GM12878 (cell line): ENCODE data around the gene RAD52. TPM values are rescaled to one million over a fixed set of nuclear protein-coding genes. Genes with fewer than 3 reads are reported as not detected.

ENCODE experiments used
- ATAC-seq: fragments of 200-7000 bp; cut with Tn5 transposase; 3 replicates; pipeline ENCODE4 v1.9.1; 2020; ENCODE audit warnings: mild to moderate bottlenecking, moderate library complexity
- BruUV-seq: library from RNA; stranded (reverse); fragments of 400-500 nt; replicated peaks from 2 replicates; lab custom pipeline; 2021; lab: Mats Ljungman, UMichigan
- CTCF ChIA-PET: fragments of 300-600 bp; sonication (Branson Sonifier 250); formaldehyde crosslinking; extraction: SDS; loops from one replicate; lab custom pipeline; 2021; ENCODE audit warnings: inconsistent platforms; lab: Yijun Ruan, JAX
- POLR2A ChIA-PET: fragments of 350-600 bp; formaldehyde crosslinking; extraction: SDS; loops from one replicate; lab custom pipeline; 2021; ENCODE audit warnings: inconsistent platforms; lab: Charles Lee
- RAD21 ChIA-PET: fragments of 300-600 bp; sonication (Branson Sonifier 250); formaldehyde crosslinking; loops from one replicate; lab custom pipeline; 2023; ENCODE audit warnings: antibody characterized with exemption; ENCODE audit not compliant: unreplicated experiment; lab: Charles Lee
- SMC1A ChIA-PET: fragments of 300-600 bp; sonication (Branson Sonifier 250); formaldehyde crosslinking; loops from one replicate; lab custom pipeline; 2023; ENCODE audit not compliant: unreplicated experiment, uncharacterized antibody; lab: Charles Lee
- DNase-seq: peaks from one replicate; pipeline ENCODE4 v3.0.0-alpha.2; 2011; ENCODE audit warnings: low read depth, low spot score
- FAIRE-seq: peaks from 3 replicates; lab custom pipeline; 2011; peaks lifted over from hg19 to GRCh38; lab: Jason Lieb, UNC
- H2AFZ ChIP-seq: 2 replicates; pipeline ENCODE4 v1.6.0; 2011; ENCODE audit warnings: low read depth, low read length, control low read depth; ENCODE audit not compliant: control insufficient read depth
- H3K27ac ChIP-seq: 2 replicates; pipeline ENCODE4 v1.5.1; 2011; ENCODE audit warnings: control low read depth; ENCODE audit not compliant: control insufficient read depth, insufficient read depth
- H3K27me3 ChIP-seq, 2 experiments: replicated peaks in 1 of 2; 2 replicates each; pipeline versions ENCODE4 v1.6.0 to v1.6.1; 2011; ENCODE audit warnings: low read length in 1 of 2; ENCODE audit not compliant: control insufficient read depth in 2 of 2, insufficient read depth in 2 of 2
- H3K36me3 ChIP-seq, 2 experiments: 2 replicates each; pipeline ENCODE4 v1.5.1; 2011; ENCODE audit warnings: low read length in 1 of 2; ENCODE audit not compliant: control insufficient read depth in 2 of 2, insufficient read depth in 2 of 2
- H3K4me1 ChIP-seq: 2 replicates; pipeline ENCODE4 v1.6.1; 2011; ENCODE audit warnings: mild to moderate bottlenecking, low read length, moderate library complexity, mixed read lengths; ENCODE audit not compliant: control insufficient read depth, insufficient read depth
- H3K4me2 ChIP-seq: 2 replicates; pipeline ENCODE4 v1.6.0; 2011; ENCODE audit warnings: control low read depth; ENCODE audit not compliant: control insufficient read depth, insufficient read depth
- H3K4me3 ChIP-seq: fragments of 200-600 bp; sonication (generic); 2 replicates; pipeline ENCODE4 v1.5.1; 2016
- H3K79me2 ChIP-seq: 2 replicates; pipeline ENCODE4 v1.6.0; 2011; ENCODE audit warnings: low read length; ENCODE audit not compliant: control insufficient read depth, insufficient read depth
- H3K9ac ChIP-seq: 2 replicates; pipeline ENCODE4 v1.8.0; 2011; ENCODE audit warnings: low read length, control low read depth, mixed read lengths; ENCODE audit not compliant: control insufficient read depth, insufficient read depth
- H3K9me3 ChIP-seq: replicated peaks from 3 replicates; pipeline ENCODE4 v1.5.1; 2011; ENCODE audit warnings: mild to moderate bottlenecking, low read length; ENCODE audit not compliant: control insufficient read depth, insufficient read depth
- H4K20me1 ChIP-seq: 2 replicates; pipeline ENCODE4 v1.6.0; 2011; ENCODE audit not compliant: control insufficient read depth, insufficient read depth
- ASH2L ChIP-seq: fragments of 300-600, 200-600 bp; sonication (generic); IDR thresholded peaks from 2 replicates; pipeline ENCODE4 v1.6.1; 2017; ENCODE audit warnings: low read depth, mild to moderate bottlenecking, borderline replicate concordance
- CBFB ChIP-seq: IDR thresholded peaks from 2 replicates; pipeline ENCODE4 v1.6.1; 2016; ENCODE audit warnings: antibody characterized with exemption, low read depth
- EED ChIP-seq: sonication (generic); IDR thresholded peaks from 2 replicates; pipeline ENCODE4 v1.6.1; 2016; ENCODE audit warnings: antibody characterized with exemption, low read depth
- FOXK2 ChIP-seq: fragments of 450-650 bp; IDR thresholded peaks from 2 replicates; pipeline ENCODE4 v1.6.1; 2017; ENCODE audit warnings: mild to moderate bottlenecking, moderate library complexity
- GABPA ChIP-seq: IDR thresholded peaks from 2 replicates; pipeline ENCODE4 v1.6.1; 2014; ENCODE audit warnings: antibody characterized with exemption, low read depth, mild to moderate bottlenecking, inconsistent platforms
- IRF4 ChIP-seq: IDR thresholded peaks from 2 replicates; pipeline ENCODE4 v1.6.1; 2011; ENCODE audit warnings: low read depth, low read length
- JUND ChIP-seq: IDR thresholded peaks from 2 replicates; pipeline ENCODE4 v1.6.1; 2012; ENCODE audit warnings: low read depth, mild to moderate bottlenecking, low read length, improper control_type of control experiment, moderate library complexity
- NR2C1 ChIP-seq: fragments of 450-650 bp; IDR thresholded peaks from 2 replicates; pipeline ENCODE4 v1.6.1; 2017; ENCODE audit warnings: antibody characterized with exemption, mild to moderate bottlenecking, moderate library complexity
- PBX3 ChIP-seq: IDR thresholded peaks from 2 replicates; pipeline ENCODE4 v1.6.1; 2011; ENCODE audit warnings: mild to moderate bottlenecking, low read depth, low read length, moderate library complexity; ENCODE audit not compliant: insufficient replicate concordance
- POLR2AphosphoS5 ChIP-seq: IDR thresholded peaks from 2 replicates; pipeline ENCODE4 v1.6.1; 2011; ENCODE audit warnings: mild to moderate bottlenecking, low read length, inconsistent platforms
- SRF ChIP-seq, 2 experiments: IDR thresholded peaks; 2 replicates each; pipeline ENCODE4 v1.6.1; 2011; ENCODE audit warnings: low read depth in 2 of 2, low read length in 2 of 2, mild to moderate bottlenecking in 1 of 2, moderate library complexity in 1 of 2
- TARDBP ChIP-seq: IDR thresholded peaks from 2 replicates; pipeline ENCODE4 v1.6.1; 2016; ENCODE audit warnings: borderline replicate concordance
- USF1 ChIP-seq: IDR thresholded peaks from 2 replicates; pipeline ENCODE4 v1.6.1; 2011; ENCODE audit warnings: borderline replicate concordance, low read depth, mild to moderate bottlenecking, moderate library complexity, mixed read lengths, low read length; ENCODE audit not compliant: insufficient read depth; ENCODE audit errors: extremely low read length
- USF2 ChIP-seq: IDR thresholded peaks from 2 replicates; pipeline ENCODE4 v1.6.1; 2011; ENCODE audit warnings: low read depth, low read length, improper control_type of control experiment, borderline replicate concordance
- YBX1 ChIP-seq: fragments of 450-650 bp; IDR thresholded peaks from 2 replicates; pipeline ENCODE4 v1.6.1; 2016; ENCODE audit warnings: antibody characterized with exemption
- ZSCAN29 ChIP-seq: fragments of 450-650 bp; IDR thresholded peaks from 2 replicates; pipeline ENCODE4 v1.6.1; 2017; ENCODE audit warnings: mild to moderate bottlenecking, moderate library complexity
- WGBS: methylation state at CpG from one replicate; pipeline ENCODE4 v1.1.6; 2016; ENCODE audit warnings: low lambda C conversion rate; ENCODE audit not compliant: insufficient replicate concordance, insufficient coverage; ENCODE audit errors: missing lambda C conversion rate; 5-methylcytosine and 5-hydroxymethylcytosine counted together
- in situ Hi-C: fragments of 300-500 bp; cut with MboI; formaldehyde crosslinking; loops from 9 replicates; pipeline ENCODE4 v1.14.3; 2018; ENCODE audit warnings: mixed read lengths
- intact Hi-C: fragments of 100-400 bp; cut with micrococcal nuclease; formaldehyde crosslinking; loops from one replicate; pipeline ENCODE4 v1.14.2; 2022; ENCODE audit not compliant: unreplicated experiment
- polyA plus RNA-seq, 11 experiments: library from polyadenylated mRNA; depleted of rRNA in 4 of 11; unstranded in 6 of 11; stranded (reverse) in 5 of 11; fragments of >200 nt; fragmentation: Nextera tagmentation in 4 of 11; fragmentation: Illumina TruSeq in 1 of 11; extraction: Ambion mirVana in 4 of 11; extraction: Trizol in 1 of 11; gene quantifications; 1 replicate in 1 of 11; 2 replicates in 10 of 11; pipeline versions ENCODE4 v1.2.1 to v1.2.3, GENCODE V29; 2011 to 2016; ENCODE audit warnings: inconsistent platforms in 2 of 11, missing spikeins in 2 of 11, low read depth in 1 of 11
- total RNA-seq, 4 experiments: library from RNA; depleted of rRNA in 3 of 4; stranded (reverse); fragments of >200 nt in 3 of 4; fragmentation: Illumina TruSeq in 1 of 4; extraction: Trizol in 1 of 4; gene quantifications; 2 replicates each; pipeline versions ENCODE4 v1.2.1 to v1.2.3, GENCODE V29; 2013 to 2021

The RAD52 gene
- total and polyA plus RNA-seq, 10 of the 15 experiments (the other 5 are each of a cell fraction or from before 2014, with no cell fraction given), result 2.0 to 15.7 (median 8.9) TPM

DNA sequence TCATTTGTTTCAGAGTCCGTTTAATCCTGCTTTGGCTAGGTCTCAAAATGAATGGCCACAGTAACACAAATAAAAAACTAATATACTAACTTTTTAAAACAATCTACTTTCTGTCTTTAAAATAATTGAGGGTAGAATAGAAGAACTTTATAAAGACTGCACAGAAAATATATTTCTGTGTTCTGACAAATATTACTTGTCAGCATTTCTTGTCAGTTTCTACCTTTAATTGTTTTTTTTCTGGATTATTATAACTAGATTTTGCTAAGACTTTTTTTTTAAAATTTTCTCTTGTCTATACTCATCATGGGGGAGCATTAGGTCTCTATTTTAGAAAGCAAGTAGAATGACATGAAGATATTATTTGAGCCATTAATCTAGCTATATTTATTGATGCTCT, 86.2 kb downstream of the RAD52 start:
- Histone ChIP-seq H3K79me2 (no peaks in the 10 kb centered on the region), H4K20me1 (no peaks in the 10 kb centered on the region), H3K27ac (no peak overlapping the region), H3K4me3 (no peak overlapping the region), H3K27me3 (no peaks in the 10 kb centered on the region), H3K4me1 (no peaks in the 10 kb centered on the region), H3K36me3 (peaks cover 8 to 43% of the 10 kb centered on the region in 2 experiments), H2AFZ (no peak overlapping the region), H3K9ac (no peak overlapping the region), H3K9me3 (no peaks in the 10 kb centered on the region), H3K4me2 (no peak overlapping the region)
- in situ Hi-C loops (no loop called here), intact Hi-C loops (no loop called here)
- ATAC-seq (no peak), FAIRE-seq (no peak), DNase-seq (no peak)
- CTCF ChIA-PET, result interaction anchor here (2.0 to 3.7 kb wide), 3 partner anchors 10 to 249 kb away, joined by 6 to 15 read pairs (median 10); no protein-coding TSS in a partner anchor
- POLR2A ChIA-PET, result interaction anchor here (1.0 kb wide), 1 partner anchor 11 kb away, joined by 3 read pairs; no protein-coding TSS in a partner anchor
- SMC1A ChIA-PET, result interaction anchor here (1.0 to 1.3 kb wide), 2 partner anchors 34 to 255 kb away, joined by 3 read pairs; no protein-coding TSS in a partner anchor
- no TSS peak for BruUV-seq
- RAD21 ChIA-PET, result no interaction called here
- WGBS, result 11% methylated on average over 1 of the region's 1 CpG
- TF ChIP-seq IRF4 (no peak), ASH2L (no peak), USF2 (no peak), TARDBP (no peak), PBX3 (no peak), EED (no peak), CBFB (no peak), YBX1 (no peak), JUND (no peak), GABPA (no peak), FOXK2 (no peak), NR2C1 (no peak), ZSCAN29 (no peak), POLR2AphosphoS5 (no peak), USF1 (no peak), SRF (IDR thresholded peaks at IDR 0.05; ENCODE audit: low read depth in 2 of 2, low read length in 2 of 2) (no peak)
